Measurements from ENCODE around the gene GDPD2.

GDPD2 gene

DNA sequence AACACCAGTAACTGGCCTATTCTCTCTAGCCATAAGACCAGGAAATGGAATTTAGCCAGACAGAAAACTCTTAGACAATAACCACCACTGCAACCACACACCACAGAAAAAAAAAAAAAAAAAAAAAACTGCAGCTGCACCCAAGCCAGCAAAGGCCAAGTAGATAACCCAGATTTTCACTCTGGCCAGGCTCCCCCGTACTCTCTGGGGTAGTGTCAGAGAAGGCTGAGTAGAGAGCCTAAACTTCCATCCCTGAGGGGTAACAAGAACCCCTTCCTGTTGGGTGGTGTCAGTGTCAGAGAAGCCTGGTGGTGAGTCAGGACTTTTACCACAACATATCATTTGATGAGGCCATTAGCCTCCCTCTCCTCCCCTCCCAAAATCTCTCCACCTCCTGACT lies 15.9 kb downstream of the GDPD2 start:
- no peak for DNase-seq

DNA sequence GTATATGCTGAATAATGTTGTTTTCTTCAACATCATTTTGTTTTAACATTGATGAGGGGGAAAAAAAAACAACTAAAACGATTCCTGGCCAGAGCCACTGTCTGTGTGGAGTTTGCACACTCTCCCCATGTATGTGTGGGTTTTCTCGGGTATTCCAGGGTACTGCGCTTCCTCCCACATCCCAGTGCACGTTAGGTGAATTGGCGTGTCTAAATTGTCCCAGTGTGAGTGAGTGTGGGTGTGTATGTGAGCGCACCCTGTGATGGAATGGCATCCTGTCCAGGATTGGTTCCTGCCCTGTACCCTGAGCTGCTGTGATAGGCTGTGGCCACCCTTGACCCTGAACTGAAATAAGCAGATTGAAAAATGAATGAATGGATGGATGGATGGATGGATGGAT lies 19.1 kb downstream of the GDPD2 start:
- DNase-seq, result no peak

DNA sequence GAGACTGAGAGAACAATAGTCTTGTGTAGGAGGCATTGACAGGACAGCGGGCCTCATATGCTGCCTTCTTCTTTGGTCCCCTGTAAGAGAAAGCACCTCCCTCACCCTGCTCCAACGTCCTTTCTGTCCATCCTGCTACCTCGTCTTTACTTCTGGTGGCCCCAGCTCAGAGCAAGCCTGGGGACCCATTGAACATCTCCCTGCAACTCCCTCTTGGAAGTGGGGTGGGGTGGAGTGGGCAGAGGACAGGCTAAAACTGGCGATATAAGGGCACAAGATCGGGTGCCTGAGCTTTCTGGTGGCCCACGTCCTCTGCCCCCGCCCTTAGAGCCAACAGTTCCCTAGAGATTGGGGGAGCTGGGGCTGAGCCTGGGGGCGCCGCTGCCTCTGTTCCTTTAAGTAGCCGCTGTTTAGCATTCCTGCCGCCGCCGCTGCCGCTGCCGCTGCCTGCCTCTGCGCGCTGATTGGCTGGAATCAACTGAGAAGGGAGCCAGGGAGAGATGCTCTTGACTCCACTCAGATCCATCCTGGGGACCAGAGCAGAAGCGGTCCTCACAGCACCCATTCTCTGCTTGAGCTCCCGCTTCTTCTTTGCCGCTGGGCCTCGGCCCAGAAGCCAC lies 21.3 kb downstream of the GDPD2 start, which contains the start of gene DLG3:
Gene DLG3 (plus strand): TSS at position 510 of the 620 bp plus-strand sequence. CDS start 367 bp downstream, outside the sequence.
- peak; percentile 31 for DNase-seq

DNA sequence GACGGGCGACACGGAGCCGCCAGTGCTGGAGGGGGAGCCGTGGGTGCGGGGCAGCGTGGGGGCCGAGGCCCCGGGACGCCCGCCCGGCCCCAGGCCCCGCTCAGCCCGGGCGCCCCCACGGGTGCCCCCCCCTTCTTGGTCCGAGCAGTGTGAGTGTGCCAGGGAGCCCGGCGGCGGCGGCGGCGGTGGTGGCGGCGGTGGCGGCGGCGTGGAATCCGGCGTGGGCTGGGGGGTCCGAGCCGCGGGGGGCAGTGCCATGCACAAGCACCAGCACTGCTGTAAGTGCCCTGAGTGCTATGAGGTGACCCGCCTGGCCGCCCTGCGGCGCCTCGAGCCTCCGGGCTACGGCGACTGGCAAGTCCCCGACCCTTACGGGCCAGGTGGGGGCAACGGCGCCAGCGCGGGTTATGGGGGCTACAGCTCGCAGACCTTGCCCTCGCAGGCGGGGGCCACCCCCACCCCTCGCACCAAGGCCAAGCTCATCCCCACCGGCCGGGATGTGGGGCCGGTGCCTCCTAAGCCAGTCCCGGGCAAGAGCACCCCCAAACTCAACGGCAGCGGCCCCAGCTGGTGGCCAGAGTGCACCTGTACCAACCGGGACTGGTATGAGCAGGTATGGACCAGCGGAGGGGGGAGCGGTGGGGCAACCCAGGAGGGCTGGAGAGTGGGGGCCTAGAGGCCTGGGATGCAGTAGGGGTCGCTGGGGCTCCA lies 22.0 kb downstream of the GDPD2 start:
- no peak for DNase-seq

DNA sequence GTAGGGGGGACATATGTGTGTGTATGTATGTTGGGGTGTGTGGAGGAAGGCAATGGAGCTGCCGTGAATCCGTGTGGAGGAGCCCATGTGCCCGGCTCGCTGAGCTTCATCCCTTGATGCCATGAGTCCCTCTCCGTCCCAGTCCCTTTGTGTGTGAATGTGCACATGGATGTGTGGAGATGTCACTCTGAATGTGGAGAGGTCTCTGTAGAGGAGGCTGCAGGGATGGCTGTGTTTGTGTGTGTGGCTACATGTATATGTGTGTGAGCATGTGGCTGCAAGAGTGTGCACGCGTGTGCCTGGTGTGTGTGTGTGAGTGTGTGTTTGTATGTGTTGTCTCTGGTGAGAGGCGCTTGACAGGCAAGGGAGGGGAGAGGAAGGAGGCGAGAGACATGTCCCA lies 22.8 kb downstream of the GDPD2 start:
- no peak for DNase-seq

DNA sequence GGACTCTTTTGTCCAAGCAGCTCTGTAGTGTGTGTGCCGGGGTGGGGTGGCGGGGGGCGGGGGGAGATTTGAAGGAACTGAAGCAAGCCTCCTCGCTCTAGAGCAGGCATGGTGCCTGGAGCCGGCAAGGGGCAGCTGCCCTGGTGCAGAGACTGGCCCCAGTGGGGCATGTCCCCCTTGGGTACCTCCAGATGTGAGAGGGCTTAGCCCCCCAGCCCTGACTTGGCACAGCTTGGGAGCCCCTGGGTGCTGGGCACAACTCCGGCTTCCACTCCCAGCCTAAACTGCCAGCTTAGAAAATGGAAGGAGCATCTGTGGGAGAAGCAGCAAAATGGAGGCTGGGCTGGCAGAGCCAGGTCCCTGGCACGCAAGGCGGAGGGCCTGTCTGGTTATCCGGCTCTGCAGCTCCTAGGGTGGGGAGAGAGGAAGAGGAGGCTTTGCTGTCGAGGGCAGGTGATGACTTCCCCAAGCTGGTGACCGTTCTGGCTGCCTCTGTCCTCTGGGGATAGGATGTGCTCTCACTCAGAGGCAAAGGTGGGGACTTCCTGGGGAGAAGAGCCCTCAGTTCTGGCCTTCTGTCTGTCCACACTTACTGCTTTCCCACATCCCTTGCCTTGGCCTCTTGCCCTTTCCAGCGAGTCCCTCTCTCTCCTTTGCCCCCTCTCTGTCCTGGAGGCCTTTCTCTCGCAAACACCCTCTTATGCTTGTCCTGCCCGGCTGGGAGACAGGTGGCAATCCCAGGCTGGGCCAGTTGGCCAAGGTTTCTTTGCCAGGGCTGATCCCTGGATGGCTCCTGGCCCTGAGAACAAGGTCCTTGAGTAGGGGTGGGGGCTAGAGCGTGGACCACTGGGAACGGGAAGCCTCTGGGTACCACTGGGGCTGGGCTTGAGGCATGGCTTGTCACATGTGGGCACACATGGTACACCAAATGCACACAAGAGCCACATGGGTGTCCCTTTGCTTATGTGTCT lies 23.6 kb downstream of the GDPD2 start:
- DNase-seq, result no peak

DNA sequence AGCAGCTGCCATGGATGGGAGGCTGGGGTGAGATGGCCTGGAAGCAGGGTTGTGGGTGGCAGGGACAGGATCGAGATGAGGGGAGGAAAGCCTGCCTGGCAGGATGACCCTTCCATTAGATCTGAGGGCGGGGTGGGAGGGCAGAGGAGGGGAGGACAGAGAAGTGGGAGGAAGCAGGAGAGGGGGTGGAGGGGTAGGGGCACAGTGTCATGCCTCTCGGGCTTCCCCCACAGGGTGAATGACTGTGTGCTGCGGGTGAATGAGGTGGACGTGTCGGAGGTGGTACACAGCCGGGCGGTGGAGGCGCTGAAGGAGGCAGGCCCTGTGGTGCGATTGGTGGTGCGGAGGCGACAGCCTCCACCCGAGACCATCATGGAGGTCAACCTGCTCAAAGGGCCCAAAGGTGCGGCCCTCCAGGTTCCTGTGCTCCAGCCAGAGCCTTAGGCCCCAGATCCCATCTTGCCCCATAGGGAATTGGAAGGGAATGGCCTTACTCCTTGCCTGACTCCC lies 26.4 kb downstream of the GDPD2 start:
- DNase-seq, result no peak

DNA sequence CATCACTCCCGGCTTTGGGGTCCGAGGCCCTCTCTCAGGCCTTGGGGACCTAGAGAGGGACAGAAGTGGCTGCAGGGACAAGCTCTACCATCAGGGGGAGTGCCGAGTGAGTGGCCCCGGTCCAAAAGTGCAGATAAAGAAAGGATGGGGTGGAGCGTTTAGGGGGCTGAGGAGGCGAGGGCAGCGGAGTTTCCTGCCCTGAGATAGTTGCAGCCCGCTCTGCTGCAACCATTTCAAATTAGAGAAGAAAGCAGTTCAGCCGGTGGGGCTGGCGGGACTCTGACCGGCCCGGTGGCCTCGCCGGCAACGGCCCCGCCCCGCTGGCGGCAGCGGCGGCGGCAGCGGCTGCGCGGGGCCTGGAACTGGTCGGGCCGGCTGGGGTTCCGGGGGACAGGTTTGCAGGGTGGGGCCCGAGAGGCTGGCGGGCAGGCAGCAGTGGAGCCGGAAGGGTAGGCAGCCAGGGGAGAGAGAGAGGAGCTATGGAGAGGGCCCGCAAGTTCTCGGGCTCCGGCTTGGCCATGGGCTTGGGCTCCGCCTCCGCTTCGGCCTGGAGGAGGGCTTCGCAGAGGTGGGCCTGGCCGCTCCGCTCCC lies 29.1 kb downstream of the GDPD2 start:
- peak; percentile 33 for DNase-seq

DNA sequence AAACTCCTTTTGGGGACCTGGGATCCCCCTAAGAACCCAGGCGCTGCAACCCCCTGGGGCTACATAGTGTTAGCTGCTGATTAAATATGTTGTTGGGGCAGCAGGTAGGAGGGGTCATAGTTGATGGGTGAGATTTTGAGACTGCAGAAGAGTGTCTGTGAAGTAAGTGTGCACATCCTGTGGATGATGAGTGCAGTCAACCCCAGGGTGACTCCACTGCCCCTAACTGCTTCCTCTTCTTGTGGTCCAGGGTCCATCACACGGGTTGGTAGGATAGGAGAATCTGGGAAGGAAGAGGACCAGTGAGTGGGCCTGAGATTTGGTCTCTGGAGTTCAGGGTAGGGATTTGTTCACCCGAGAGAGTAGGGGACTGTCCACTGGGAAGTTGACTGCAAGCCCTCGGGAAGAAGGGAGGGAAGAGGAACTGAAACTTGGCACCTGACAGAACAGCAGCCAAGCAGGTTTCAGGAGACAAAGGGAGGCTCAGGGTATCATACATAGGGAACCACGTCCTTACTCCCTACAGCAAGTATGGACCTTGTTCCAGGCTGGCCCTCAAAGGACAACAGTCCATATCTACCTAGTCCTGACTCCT lies 30.0 kb downstream of the GDPD2 start:
- DNase-seq, result no peak

DNA sequence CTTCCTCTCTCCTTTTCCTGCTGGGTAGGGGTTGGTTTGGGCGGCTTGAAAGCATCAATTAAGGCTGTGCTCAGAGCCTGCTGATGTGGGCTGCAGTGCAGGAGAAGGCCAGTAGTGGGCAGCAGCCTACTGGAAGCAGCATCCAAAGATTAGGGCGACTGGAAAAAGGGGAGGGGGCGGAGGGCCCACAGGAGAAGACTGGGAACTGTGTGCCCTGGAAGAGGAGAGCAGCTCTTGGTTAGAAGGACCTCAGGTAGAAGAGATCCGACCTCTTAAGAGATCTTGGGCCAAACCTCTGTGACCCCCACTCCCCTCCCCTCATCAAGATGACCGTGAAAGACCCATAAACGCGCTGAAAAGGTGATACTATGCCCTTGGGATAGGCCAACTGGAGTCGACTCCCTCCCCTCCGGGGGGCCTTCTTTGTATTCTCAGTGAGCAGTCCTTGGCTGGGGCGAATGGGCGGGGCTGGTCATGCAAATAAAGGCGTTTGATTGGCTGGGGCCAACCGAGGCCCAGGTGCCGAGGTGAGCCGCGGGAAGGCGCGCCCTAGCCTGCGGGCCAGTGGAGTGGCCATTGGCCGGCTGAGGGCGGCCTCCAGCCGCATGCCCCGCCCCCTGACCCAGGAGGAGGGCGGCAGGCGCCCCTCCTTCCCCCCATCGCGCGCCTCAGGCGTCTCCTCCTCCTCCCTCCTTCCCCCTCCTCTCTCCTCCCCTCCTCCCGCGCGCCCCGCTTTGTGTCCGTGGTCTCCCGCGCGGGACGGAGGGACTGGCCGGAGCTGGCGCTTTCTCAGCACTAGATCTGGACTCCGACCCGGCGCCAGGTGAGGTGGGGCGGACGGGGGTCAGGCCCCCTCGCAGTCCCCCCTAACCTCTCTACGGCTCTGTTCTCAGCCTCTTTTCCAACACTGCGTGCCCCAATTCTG lies 31.6 kb downstream of the GDPD2 start:
- peak; percentile 72 for DNase-seq

DNA sequence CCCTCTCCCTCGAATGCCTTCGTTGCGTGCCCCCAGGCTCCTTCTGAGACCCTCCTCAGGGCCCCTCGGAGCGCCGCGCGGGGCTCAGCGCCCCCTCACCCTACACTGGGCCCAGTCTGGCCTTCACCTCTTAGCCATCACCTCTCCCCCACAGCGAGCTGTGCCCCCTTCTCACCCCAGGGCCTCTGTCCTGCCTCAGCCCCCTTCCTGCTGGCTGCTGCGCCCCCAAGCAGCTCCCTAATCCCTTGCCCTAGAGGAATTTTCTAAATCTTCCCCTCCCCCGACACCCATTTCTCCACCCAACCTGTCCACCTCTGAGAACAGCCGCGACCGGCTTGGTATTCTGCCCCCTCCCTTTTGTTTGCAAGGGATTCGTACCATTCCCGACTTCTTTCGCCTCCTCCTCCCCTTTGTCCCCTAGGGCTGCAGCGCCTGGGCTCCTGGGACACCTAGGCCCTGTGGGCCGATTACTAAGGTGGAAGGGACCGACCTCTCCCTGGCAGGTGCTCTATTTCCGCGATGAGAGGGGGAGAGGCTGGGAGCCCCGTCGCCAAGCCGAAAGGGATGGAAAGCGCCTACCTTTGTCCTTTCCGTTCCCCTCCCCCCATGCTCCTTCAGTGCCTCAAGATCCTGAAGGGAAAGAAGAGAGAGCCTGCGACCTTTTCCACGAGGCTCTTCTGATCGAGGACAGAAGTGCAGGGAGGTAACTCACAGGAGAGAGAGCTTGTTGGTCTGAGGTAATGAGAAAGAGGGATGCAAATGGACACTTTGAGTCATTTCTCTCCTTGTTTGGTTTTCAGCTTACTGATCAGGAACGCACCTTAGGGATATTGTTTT lies 32.5 kb downstream of the GDPD2 start:
- no peak for DNase-seq

DNA sequence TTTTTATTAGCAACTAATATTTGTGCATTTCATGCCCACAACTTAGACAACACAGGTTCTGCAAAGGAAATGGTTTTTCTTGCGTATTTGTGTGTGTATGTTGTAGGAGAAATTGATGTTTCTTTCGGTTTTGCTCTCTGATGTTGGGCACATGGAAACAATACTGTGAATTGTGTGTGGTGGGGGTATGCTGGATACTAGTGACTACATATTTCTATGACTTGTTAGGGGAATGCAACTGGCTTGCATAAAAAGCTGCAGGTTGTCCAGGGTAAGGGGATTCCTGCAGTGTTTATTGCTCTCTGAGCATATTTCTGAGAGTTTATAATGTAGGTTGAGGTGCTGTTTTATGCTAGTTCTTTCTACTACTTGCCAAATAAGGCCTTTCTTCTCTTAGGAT lies 33.1 kb downstream of the GDPD2 start:
- no peak for DNase-seq

DNA sequence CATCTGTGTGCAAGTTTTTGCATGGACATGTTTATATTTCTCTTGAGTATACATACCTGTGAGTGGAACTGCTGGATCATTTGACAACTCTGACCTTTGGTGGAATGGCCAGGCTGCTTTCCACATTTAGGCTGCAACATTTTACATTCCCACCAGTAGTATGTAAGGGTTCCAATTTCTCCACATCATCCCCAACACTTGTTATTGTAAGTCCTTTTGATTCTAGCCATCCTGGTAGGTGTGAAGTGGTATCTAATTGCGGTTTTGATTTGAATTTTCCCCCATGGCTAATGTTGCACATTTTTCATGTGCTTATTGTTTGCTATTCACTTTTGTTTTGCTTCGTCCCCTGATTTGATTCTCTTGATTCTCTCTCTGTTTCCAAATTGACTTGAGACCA lies 37.9 kb downstream of the GDPD2 start:
- DNase-seq, result no peak

DNA sequence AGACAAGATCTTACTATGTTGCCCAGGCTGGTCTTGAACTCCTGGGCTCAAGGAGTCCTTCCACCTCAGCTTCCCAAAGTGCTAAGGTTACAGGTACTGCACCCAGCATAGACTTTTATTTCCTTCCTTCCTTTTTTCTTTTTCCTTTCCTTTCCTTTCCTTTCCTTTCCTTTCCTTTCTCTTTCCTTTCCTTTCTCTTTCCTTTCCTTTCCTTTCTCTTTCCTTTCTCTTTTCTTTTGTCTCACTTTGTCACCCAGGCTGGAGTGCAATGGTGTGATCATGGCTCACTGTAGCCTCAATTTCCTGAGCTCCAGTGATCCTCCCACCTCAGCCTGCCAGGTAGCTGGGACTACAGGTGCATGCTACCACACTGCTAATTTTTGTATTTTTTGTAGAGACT lies 40.9 kb downstream of the GDPD2 start:
- no peak for DNase-seq

DNA sequence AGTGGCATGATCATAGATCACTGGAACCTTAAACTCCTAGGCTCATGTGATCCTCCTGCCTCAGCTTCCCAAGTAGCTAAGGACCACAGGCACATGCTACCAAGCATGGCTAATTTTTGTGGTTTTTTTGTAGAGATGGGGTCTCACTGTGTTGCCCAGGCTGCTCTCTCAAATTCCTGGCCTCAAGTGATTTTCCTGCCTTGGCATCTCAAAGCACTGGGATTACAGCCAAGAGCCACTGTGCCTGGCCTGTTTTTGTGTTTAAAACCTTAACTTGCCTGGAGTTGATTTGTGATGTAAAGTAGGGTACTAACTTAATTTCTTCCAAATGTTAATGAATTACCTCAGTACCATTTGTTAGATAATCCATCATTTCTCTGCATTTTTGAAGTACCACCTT lies 43.9 kb downstream of the GDPD2 start:
- no peak for DNase-seq

DNA sequence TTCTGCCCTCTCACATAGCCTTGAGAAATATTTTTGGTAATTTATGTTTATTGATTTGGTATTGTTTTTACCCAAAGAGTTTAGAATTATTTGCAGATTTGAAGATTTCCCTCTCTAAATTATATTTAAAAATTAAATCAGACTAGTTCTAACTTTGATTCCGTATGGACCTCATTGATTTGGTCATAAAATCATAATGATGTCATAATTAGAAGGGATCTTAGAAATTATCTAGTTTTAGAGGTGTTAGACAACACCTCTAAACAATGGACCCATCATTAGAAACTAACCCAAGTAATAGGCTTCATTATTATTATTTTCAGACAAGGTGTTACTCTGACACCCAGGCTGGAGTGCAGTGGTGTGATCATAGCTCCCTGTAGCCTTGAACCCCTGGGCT lies 45.6 kb downstream of the GDPD2 start:
- no peak for DNase-seq

DNA sequence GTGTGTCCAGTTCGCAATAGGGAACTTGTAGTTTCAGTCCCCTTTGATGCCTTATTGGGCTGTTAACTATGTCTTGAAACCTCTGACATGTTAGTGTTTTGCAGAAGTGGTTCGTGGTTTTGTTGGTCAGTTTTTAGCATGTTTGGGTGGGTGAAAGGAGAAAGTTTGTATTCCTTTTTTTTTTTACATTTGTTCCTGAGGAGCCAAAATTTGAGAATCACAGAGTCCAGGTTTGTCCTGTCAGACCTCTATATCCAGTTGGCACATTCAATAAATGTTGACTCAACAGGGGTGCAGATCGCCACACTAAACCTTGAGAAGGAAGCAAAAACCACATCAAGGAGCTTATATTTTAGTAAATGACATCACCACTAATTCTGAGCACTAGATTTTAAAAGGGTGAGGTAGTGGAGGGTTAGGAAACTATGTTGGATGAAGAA lies 47.8 kb downstream of the GDPD2 start:
- no peak for DNase-seq

DNA sequence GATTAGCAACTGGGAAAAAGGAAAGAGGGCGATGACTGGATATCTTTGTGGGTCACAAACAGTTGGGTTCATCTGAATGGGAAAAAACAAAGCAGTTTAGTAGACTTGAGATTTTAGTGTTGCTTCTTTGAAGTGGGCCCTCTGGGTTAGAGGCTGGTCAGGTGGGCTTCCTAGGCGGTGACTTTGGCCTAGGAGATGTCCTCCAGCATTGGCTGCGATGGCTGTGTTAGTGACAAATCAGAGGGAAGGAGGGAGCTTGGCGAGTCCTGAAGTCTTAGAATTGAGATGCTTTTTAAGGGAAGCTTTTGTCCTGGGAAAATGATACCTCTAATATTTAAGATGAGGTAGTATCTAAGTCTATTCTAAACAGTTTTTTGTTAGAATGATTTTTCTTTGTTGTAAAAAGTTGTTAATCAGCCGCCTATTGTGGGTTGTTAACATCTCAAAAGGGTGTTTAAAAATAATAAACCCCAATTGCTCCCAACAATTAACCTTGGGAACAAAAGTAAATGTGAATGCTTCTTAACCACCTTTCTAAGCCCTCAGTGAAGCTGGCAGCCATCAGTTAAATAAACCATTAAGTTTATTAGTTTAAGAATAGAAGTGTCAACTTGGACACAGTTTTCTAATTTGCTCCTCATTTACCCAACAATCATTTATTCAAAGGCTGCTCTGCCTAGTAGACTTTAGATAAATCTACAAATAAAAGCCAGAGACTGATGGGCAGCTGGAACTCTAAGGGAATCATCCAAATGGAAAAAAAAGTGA lies 53.2 kb downstream of the GDPD2 start:
- no peak for DNase-seq

DNA sequence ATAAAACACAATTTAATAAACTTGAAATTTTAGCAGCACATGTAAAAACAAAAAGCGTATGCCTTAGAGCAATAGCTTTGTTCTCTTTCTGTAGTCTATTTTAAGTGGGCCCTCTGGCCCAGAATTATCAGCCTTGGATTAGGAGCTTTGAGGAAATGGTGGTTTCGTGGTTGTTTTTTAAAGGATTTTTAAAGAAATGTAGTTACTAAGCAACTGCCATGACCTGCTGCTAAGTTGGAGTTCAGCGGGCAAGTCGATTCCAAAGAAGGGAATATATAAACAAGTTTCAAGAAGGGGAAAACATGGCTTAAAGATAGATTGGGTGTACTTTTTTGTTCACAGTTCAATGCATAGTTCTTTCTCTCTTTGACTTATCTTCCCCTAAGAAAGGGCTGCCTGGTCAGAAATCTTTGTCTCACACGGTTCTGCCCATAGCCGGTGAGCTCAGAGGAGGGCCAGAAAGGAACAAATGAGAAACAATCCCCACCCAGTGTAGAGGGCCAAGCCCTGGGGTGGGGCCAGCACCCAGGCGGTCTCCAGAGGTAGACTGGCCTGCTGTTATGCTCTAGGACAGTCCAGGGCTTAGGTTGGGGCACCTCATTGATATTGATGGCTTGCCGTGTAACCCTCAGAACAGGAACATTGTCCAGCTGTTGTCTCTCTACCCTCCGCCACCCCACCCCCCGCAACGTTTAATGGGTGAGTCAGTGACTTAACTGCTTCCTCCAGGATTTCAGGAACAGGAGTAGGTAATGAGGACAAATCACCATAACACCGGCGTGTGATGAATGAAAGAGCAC lies 54.0 kb downstream of the GDPD2 start:
- DNase-seq, result no peak

All from CD4-positive, alpha-beta T cell treated with Interferon gamma for 1 hour (primary cell).